Mononuclear cell (primary cell): ENCODE data around the gene NLRP3. TPM values are rescaled to one million over a fixed set of nuclear protein-coding genes. Genes with fewer than 3 reads are reported as not detected.
A peak's percentile ranks its signal among the peaks of the same experiment; 100 is the strongest.

ENCODE experiments used
- H3K27me3 ChIP-seq: 2 replicates; pipeline ENCODE4 v1.6.0; 2011; ENCODE audit warnings: low read length, control low read depth; ENCODE audit not compliant: insufficient read depth
- H3K4me1 ChIP-seq: 2 replicates; pipeline ENCODE4 v1.5.1; 2011; ENCODE audit warnings: mild to moderate bottlenecking, low read length, control low read depth; ENCODE audit not compliant: insufficient read depth
- H3K4me3 ChIP-seq: 2 replicates; pipeline ENCODE4 v1.5.1; 2011; ENCODE audit warnings: mild to moderate bottlenecking, low read length, moderate library complexity
- H3K9me3 ChIP-seq: 2 replicates; pipeline ENCODE4 v1.5.1; 2011; ENCODE audit warnings: low read depth, mild to moderate bottlenecking, control low read depth, low read length
- total RNA-seq: library from RNA; depleted of rRNA; stranded (reverse); fragments of >200 nt; gene quantifications from one replicate; pipeline ENCODE4 v1.2.3, GENCODE V29; 2012

The NLRP3 gene
- total RNA-seq, 1 donor: 648 TPM

GRCh38 chr1:247409869-247410544 is 6.0 kb upstream of the NLRP3 start:
- Histone ChIP-seq H3K4me3 (no peak overlapping the region), H3K4me1 (peaks cover 74% of the 10 kb centered on the region), H3K9me3 (no peaks in the 10 kb centered on the region), H3K27me3 (no peaks in the 10 kb centered on the region)

GRCh38 chr1:247411621-247412327 is 4.2 kb upstream of the NLRP3 start:
- Histone ChIP-seq H3K27me3 (no peaks in the 10 kb centered on the region), H3K9me3 (no peaks in the 10 kb centered on the region), H3K4me1 (peaks cover 84% of the 10 kb centered on the region), H3K4me3 (no peak overlapping the region)

- Histone ChIP-seq H3K27me3 (no peaks in the 10 kb centered on the region), H3K9me3 (no peaks in the 10 kb centered on the region), H3K4me3 (peak overlapping the region; percentile 50), H3K4me1 (peaks cover 77% of the 10 kb centered on the region)
These were observed 1.9 kb downstream of the NLRP3 start for GRCh38 chr1:247417831-247418230.

GRCh38 chr1:247419336-247419735 is 3.4 kb downstream of the NLRP3 start:
- H3K27me3 ChIP-seq: no peaks in the 10 kb centered on the region
- H3K4me3 ChIP-seq: peak overlapping the region; percentile 28
- peaks cover 75% of the 10 kb centered on the region for H3K4me1 ChIP-seq
- no peaks in the 10 kb centered on the region for H3K9me3 ChIP-seq

- Histone ChIP-seq H3K4me1 (peaks cover 70% of the 10 kb centered on the region), H3K27me3 (no peaks in the 10 kb centered on the region), H3K4me3 (peak overlapping the region; percentile 5), H3K9me3 (no peaks in the 10 kb centered on the region)
These were observed 5.1 kb downstream of the NLRP3 start for GRCh38 chr1:247421074-247421473.

GRCh38 chr1:247429496-247429895 is 13.5 kb downstream of the NLRP3 start:
- no peak overlapping the region for H3K4me3 ChIP-seq
- peaks cover 49% of the 10 kb centered on the region for H3K4me1 ChIP-seq
- H3K9me3 ChIP-seq: no peaks in the 10 kb centered on the region
- no peaks in the 10 kb centered on the region for H3K27me3 ChIP-seq

GRCh38 chr1:247430434-247430833 is 14.5 kb downstream of the NLRP3 start:
- Histone ChIP-seq H3K4me3 (no peak overlapping the region), H3K9me3 (no peaks in the 10 kb centered on the region), H3K27me3 (no peaks in the 10 kb centered on the region), H3K4me1 (peaks cover 53% of the 10 kb centered on the region)

GRCh38 chr1:247431643-247432042 is 15.7 kb downstream of the NLRP3 start:
- H3K4me1 ChIP-seq: peaks cover 60% of the 10 kb centered on the region
- H3K9me3 ChIP-seq: no peaks in the 10 kb centered on the region
- no peaks in the 10 kb centered on the region for H3K27me3 ChIP-seq
- no peak overlapping the region for H3K4me3 ChIP-seq

GRCh38 chr1:247434005-247434404 is 18.0 kb downstream of the NLRP3 start:
- H3K4me1 ChIP-seq: peaks cover 83% of the 10 kb centered on the region
- H3K4me3 ChIP-seq: no peak overlapping the region

GRCh38 chr1:247435030-247435758 is 19.2 kb downstream of the NLRP3 start:
- Histone ChIP-seq H3K4me1 (peaks cover 84% of the 10 kb centered on the region), H3K4me3 (no peak overlapping the region)

More at GRCh38 chr1:247434005-247434404, 18.0 kb downstream of the NLRP3 start:
- Histone ChIP-seq H3K9me3 (no peaks in the 10 kb centered on the region), H3K27me3 (no peaks in the 10 kb centered on the region)

GRCh38 chr1:247435759-247436147 is 19.8 kb downstream of the NLRP3 start:
- Histone ChIP-seq H3K4me3 (no peak overlapping the region), H3K27me3 (no peaks in the 10 kb centered on the region), H3K9me3 (no peaks in the 10 kb centered on the region), H3K4me1 (peaks cover 84% of the 10 kb centered on the region)

More at GRCh38 chr1:247435030-247435758, 19.2 kb downstream of the NLRP3 start:
- Histone ChIP-seq H3K9me3 (no peaks in the 10 kb centered on the region), H3K27me3 (no peaks in the 10 kb centered on the region)

GRCh38 chr1:247437551-247438505 is 21.9 kb downstream of the NLRP3 start:
- H3K4me3 ChIP-seq: no peak overlapping the region
- H3K4me1 ChIP-seq: peaks cover 93% of the 10 kb centered on the region

GRCh38 chr1:247440001-247440620 is 24.1 kb downstream of the NLRP3 start:
- no peak overlapping the region for H3K4me3 ChIP-seq
- peaks cover 77% of the 10 kb centered on the region for H3K4me1 ChIP-seq
- no peaks in the 10 kb centered on the region for H3K9me3 ChIP-seq
- no peaks in the 10 kb centered on the region for H3K27me3 ChIP-seq

More at GRCh38 chr1:247437551-247438505, 21.9 kb downstream of the NLRP3 start:
- Histone ChIP-seq H3K9me3 (no peaks in the 10 kb centered on the region), H3K27me3 (no peaks in the 10 kb centered on the region)

GRCh38 chr1:247441606-247442005 is 25.6 kb downstream of the NLRP3 start:
- Histone ChIP-seq H3K9me3 (no peaks in the 10 kb centered on the region), H3K4me1 (peaks cover 76% of the 10 kb centered on the region), H3K27me3 (no peaks in the 10 kb centered on the region), H3K4me3 (no peak overlapping the region)
